ENCODE measurements around the gene HORMAD2.

HORMAD2 gene

GRCh38 chr22:30079952-30080533, at the start of gene HORMAD2:
Gene HORMAD2, plus strand, starts transcription at chr22:30080464. Its CDS starts 13,489 bp downstream, at chr22:30093953.
- no peak for DNase-seq (ENCODE audit: low read depth)

- DNase-seq (ENCODE audit: low read depth): no peak
These were observed 48.9 kb upstream of the HORMAD2 start for GRCh38 chr22:30031328-30031727.

GRCh38 chr22:30031764-30032455, 48.4 kb upstream of the HORMAD2 start:
- no peak for DNase-seq (ENCODE audit: low read depth)

- DNase-seq (ENCODE audit: low read depth): no peak
These were observed 47.1 kb upstream of the HORMAD2 start for GRCh38 chr22:30033137-30033536.

GRCh38 chr22:30033901-30034300, 46.4 kb upstream of the HORMAD2 start:
- DNase-seq (ENCODE audit: low read depth): no peak

- DNase-seq (ENCODE audit: low read depth): no peak
These were observed 43.6 kb upstream of the HORMAD2 start for GRCh38 chr22:30036656-30037055.

GRCh38 chr22:30038219-30038618, 42.0 kb upstream of the HORMAD2 start:
- DNase-seq (ENCODE audit: low read depth): no peak

GRCh38 chr22:30040499-30041260, 39.6 kb upstream of the HORMAD2 start:
- DNase-seq (ENCODE audit: low read depth): no peak

GRCh38 chr22:30041475-30041874, 38.8 kb upstream of the HORMAD2 start:
- no peak for DNase-seq (ENCODE audit: low read depth)

- DNase-seq (ENCODE audit: low read depth): no peak
These were observed 38.4 kb upstream of the HORMAD2 start for GRCh38 chr22:30041881-30042280.

- DNase-seq (ENCODE audit: low read depth): no peak
These were observed 37.1 kb upstream of the HORMAD2 start for GRCh38 chr22:30043161-30043560.

- DNase-seq (ENCODE audit: low read depth): no peak
These were observed 35.9 kb upstream of the HORMAD2 start for GRCh38 chr22:30044369-30044768.

- DNase-seq (ENCODE audit: low read depth): no peak
These were observed 35.3 kb upstream of the HORMAD2 start for GRCh38 chr22:30044881-30045493.

GRCh38 chr22:30045494-30045887, 34.8 kb upstream of the HORMAD2 start:
- no peak for DNase-seq (ENCODE audit: low read depth)

GRCh38 chr22:30045901-30046715, 34.2 kb upstream of the HORMAD2 start:
- DNase-seq (ENCODE audit: low read depth): no peak

- DNase-seq (ENCODE audit: low read depth): no peak
These were observed 33.4 kb upstream of the HORMAD2 start for GRCh38 chr22:30046716-30047363.

- DNase-seq (ENCODE audit: low read depth): no peak
These were observed 32.9 kb upstream of the HORMAD2 start for GRCh38 chr22:30047364-30047738.

- DNase-seq (ENCODE audit: low read depth): no peak
These were observed 31.6 kb upstream of the HORMAD2 start for GRCh38 chr22:30048681-30049080.

- no peak for DNase-seq (ENCODE audit: low read depth)
These were observed 26.0 kb upstream of the HORMAD2 start for GRCh38 chr22:30054067-30054763.

GRCh38 chr22:30054764-30055069, 25.5 kb upstream of the HORMAD2 start:
- no peak for DNase-seq (ENCODE audit: low read depth)

GRCh38 chr22:30056015-30056414, 24.2 kb upstream of the HORMAD2 start:
- DNase-seq (ENCODE audit: low read depth): no peak
